Parathyroid adenoma (tissue), 2 donors: ENCODE data around the gene MMP19.

Source experiments
- H2AFZ ChIP-seq: fragments of 300-600 bp; sonication (generic); one replicate; pipeline ENCODE4 v1.7.0; 2017; ENCODE audit warnings: antibody characterized with exemption, mild to moderate bottlenecking
- H3K27ac ChIP-seq: fragments of 300-600 bp; sonication (generic); one replicate; pipeline ENCODE4 v1.7.0; 2017
- H3K27me3 ChIP-seq: fragments of 300-600 bp; sonication (generic); one replicate; pipeline ENCODE4 v1.7.0; 2017; ENCODE audit warnings: low read length; ENCODE audit not compliant: control insufficient read depth, insufficient read depth
- H3K36me3 ChIP-seq: fragments of 300-600 bp; sonication (generic); one replicate; pipeline ENCODE4 v1.7.0; 2017; ENCODE audit warnings: low read length; ENCODE audit not compliant: control insufficient read depth, insufficient read depth
- H3K4me1 ChIP-seq: fragments of 300-600 bp; sonication (generic); one replicate; pipeline ENCODE4 v1.7.0; 2017; ENCODE audit warnings: control low read depth
- H3K4me2 ChIP-seq: fragments of 300-600 bp; sonication (generic); one replicate; pipeline ENCODE4 v1.7.0; 2017; ENCODE audit warnings: low read length
- H3K4me3 ChIP-seq: fragments of 300-600 bp; sonication (generic); one replicate; pipeline ENCODE4 v1.7.0; 2017; ENCODE audit warnings: low read depth, low read length
- H3K79me2 ChIP-seq: fragments of 300-600 bp; sonication (generic); one replicate; pipeline ENCODE4 v1.7.0; 2017; ENCODE audit warnings: control low read depth
- H3K9ac ChIP-seq: fragments of 300-600 bp; sonication (generic); one replicate; pipeline ENCODE4 v1.7.0; 2017; ENCODE audit warnings: mild to moderate bottlenecking
- H3K9me3 ChIP-seq: fragments of 300-600 bp; sonication (generic); one replicate; pipeline ENCODE4 v1.7.0; 2017; ENCODE audit warnings: low read length; ENCODE audit not compliant: control insufficient read depth
- TF ChIP-seq, protein P1 (sequence below): fragments of 300-600 bp; sonication (generic); IDR thresholded peaks from one replicate; pipeline ENCODE4 v1.7.0; 2017; ENCODE audit warnings: antibody characterized with exemption, mild to moderate bottlenecking
- donor health status: primary hyperparathyroidism.

Gene MMP19

DNA sequence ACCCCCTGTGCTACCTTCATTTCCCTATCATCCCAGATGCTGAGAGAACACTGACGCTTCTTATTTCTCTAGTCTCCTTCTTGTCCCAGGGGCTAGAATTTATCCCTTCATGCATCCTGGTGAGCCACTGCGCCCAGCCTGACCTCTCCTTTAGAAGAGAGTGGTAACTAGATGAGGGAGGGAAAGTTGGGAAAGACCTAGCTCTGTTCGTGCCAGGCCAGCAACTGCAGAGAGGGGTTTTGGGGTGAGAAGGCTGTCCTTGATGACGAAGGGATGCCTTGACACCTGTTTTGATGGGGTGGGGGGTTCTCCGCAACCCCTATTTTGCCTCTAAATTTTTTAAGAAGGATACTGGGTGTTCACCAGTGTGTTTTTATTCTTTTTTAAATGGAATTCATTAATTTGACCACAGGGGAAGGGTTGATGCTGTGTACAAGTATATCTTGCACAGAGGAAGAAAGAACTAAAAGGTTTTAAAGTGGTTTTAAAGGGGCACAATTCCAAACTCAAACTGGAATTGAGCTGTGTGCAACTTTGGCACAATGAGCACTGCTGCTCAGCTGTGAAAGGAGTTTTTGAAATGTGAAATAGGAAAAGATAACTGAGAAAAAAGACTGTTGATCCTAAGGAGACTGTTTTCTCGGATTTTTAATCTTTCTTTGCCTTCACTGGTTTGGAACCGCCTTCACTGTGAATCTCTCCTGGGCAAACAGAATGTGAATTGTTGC lies 7.0 kb upstream of the MMP19 start:
- TF ChIP-seq, protein P1, sequence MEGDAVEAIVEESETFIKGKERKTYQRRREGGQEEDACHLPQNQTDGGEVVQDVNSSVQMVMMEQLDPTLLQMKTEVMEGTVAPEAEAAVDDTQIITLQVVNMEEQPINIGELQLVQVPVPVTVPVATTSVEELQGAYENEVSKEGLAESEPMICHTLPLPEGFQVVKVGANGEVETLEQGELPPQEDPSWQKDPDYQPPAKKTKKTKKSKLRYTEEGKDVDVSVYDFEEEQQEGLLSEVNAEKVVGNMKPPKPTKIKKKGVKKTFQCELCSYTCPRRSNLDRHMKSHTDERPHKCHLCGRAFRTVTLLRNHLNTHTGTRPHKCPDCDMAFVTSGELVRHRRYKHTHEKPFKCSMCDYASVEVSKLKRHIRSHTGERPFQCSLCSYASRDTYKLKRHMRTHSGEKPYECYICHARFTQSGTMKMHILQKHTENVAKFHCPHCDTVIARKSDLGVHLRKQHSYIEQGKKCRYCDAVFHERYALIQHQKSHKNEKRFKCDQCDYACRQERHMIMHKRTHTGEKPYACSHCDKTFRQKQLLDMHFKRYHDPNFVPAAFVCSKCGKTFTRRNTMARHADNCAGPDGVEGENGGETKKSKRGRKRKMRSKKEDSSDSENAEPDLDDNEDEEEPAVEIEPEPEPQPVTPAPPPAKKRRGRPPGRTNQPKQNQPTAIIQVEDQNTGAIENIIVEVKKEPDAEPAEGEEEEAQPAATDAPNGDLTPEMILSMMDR = no peak
- Histone ChIP-seq H3K27me3 (no peaks in the 10 kb centered on the region), H3K4me3 (no peak overlapping the region), H3K4me2 (no peak overlapping the region), H2AFZ (no peak overlapping the region), H3K36me3 (no peaks in the 10 kb centered on the region), H3K9ac (no peak overlapping the region), H3K4me1 (no peaks in the 10 kb centered on the region), H3K79me2 (no peaks in the 10 kb centered on the region), H3K9me3 (no peaks in the 10 kb centered on the region), H3K27ac (peak overlapping the region; percentile 67)

DNA sequence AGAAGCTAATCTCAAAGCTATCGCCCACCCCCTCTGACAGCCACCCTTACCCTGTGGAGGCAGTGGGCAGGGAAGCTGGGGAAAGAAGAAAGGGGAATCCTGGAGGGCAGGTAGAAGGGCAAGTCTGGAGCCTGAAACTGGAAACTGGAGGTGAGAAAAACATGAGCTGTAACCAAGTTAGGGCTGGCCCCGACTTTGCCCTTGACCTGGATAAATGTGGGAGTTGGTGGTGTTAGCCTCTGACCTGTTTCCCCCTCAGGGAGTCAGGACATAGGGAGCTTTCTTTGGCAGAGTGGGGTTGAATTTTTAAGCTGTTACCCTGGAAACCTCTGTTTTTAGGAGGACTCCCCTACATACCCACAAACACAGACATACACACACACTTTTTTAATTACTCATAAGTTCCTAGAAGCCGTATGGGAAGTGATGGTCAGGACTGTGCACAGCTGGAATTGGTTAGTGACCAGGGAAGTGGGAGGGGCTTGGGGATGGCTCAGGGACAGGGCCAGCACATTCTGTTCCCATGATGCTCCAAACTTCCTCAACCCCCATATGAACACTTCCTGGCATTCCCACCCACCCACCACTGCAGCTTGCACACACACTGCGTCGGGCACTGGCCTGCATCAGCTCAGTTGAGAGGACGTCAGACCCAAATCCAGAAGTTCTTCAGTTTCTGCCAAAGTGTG lies 5.0 kb upstream of the MMP19 start:
- Histone ChIP-seq H3K4me2 (no peak overlapping the region), H2AFZ (peak overlapping the region; percentile 26), H3K27me3 (no peaks in the 10 kb centered on the region), H3K4me1 (no peaks in the 10 kb centered on the region), H3K36me3 (no peaks in the 10 kb centered on the region), H3K9me3 (no peaks in the 10 kb centered on the region), H3K27ac (peak overlapping the region; percentile 79), H3K4me3 (no peak overlapping the region), H3K9ac (no peak overlapping the region), H3K79me2 (no peaks in the 10 kb centered on the region)
- TF ChIP-seq, protein P1 = no peak

DNA sequence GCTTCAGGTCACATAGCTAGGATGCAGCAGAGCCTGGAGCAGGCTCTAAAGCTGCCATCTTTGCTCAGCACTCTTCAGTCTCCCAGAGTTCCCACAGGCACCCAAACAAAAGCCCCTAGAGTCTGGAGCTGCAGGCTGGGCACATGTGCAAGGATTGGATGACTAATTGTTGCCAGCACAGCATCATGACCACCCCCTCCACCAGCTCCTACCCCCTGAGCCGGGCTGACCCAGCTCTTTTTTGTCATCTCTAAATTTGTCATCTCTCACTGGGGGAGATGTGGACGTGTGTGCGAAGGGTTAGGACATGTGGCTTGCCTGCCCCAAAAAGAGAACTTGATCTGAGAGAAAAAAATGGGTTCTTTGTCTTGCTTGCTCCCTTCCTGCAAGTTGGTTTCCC lies 4.3 kb upstream of the MMP19 start:
- H3K9me3 ChIP-seq = no peaks in the 10 kb centered on the region
- no peak overlapping the region for H3K4me2 ChIP-seq
- H3K79me2 ChIP-seq = no peaks in the 10 kb centered on the region
- no peak overlapping the region for H2AFZ ChIP-seq
- peak overlapping the region; percentile 79 for H3K27ac ChIP-seq
- H3K9ac ChIP-seq = no peak overlapping the region
- H3K27me3 ChIP-seq = no peaks in the 10 kb centered on the region
- TF ChIP-seq, protein P1 = no peak
- H3K4me3 ChIP-seq = no peak overlapping the region
- H3K36me3 ChIP-seq = no peaks in the 10 kb centered on the region
- H3K4me1 ChIP-seq = no peaks in the 10 kb centered on the region

DNA sequence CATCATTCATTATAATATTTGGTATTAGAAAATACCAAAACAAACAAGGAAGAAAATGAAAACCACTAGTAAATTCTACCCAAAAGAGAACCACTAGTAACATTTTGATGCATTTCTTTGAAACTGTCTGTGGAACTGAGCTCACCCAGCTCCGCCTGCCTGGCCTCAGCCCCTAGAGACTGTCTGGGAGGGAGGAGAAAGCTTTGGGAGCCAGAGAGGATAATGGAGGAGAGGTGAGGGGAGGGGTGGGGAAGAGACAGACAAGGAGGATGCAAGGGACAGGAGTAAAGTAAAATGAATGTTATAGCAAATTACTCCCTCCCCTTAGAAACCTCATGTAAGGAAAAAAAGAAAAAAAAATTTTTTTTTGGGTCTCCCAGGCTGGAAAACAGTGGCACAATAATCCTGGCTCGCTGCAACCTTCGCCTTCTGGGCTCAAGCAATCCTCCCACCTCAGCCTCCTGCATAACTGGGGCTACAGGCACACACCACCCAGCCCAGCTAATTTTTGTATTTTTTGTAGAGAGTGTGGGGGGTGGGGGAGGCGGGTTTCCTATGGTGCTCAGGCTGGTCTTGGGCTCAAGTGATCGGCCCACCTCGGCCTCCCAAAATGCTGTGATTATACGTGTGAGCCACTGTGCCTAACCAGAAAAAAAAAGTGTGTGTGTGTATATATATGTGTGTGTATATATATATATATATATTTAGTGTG lies 3.2 kb upstream of the MMP19 start:
- Histone ChIP-seq H3K27ac (no peak overlapping the region), H3K4me2 (no peak overlapping the region), H3K27me3 (no peaks in the 10 kb centered on the region), H3K9ac (no peak overlapping the region), H3K9me3 (no peaks in the 10 kb centered on the region), H3K36me3 (no peaks in the 10 kb centered on the region), H3K4me1 (no peaks in the 10 kb centered on the region), H3K79me2 (no peaks in the 10 kb centered on the region), H3K4me3 (no peak overlapping the region), H2AFZ (no peak overlapping the region)
- TF ChIP-seq, protein P1 = no peak
